ENCODE measurements around the gene STUM.
"Not testable (repeated sequence)": the region's sequence is repeated elsewhere in the genome, so short reads cannot be mapped to it uniquely, and the experiment has no call there.

STUM gene

GRCh38 chr1:226610671-226611070 lies 62.1 kb downstream of the STUM start:
- no peak overlapping the region for H3K4me3 ChIP-seq
- no peaks in the 10 kb centered on the region for H3K9me3 ChIP-seq (ENCODE audit: low read depth, low read length)
- no peak overlapping the region for H3K27ac ChIP-seq
- no peaks in the 10 kb centered on the region for H3K36me3 ChIP-seq (ENCODE audit: insufficient read depth, low read length)
- DNase-seq (ENCODE audit: low read depth, low spot score): no peak
- no peak overlapping the region for H3K9ac ChIP-seq (ENCODE audit: insufficient read length)
- TF ChIP-seq FOXP2 (optimal IDR thresholded peaks at IDR 0.05; ENCODE audit: control extremely low read depth, extremely low read length, insufficient read depth) (no peak), EZH2 (IDR thresholded peaks at IDR 0.05) (no peak), POLR2AphosphoS5 (IDR thresholded peaks at IDR 0.05; ENCODE audit: borderline replicate concordance, low read depth, low read length) (no peak)

GRCh38 chr1:226611301-226611700 lies 62.7 kb downstream of the STUM start:
- TF ChIP-seq EZH2 (IDR thresholded peaks at IDR 0.05): no peak
- Histone ChIP-seq H3K4me3 (no peak overlapping the region), H3K36me3 (ENCODE audit: insufficient read depth, low read length) (no peaks in the 10 kb centered on the region), H3K9ac (ENCODE audit: insufficient read length) (no peak overlapping the region), H3K27ac (no peak overlapping the region), H3K9me3 (ENCODE audit: low read depth, low read length) (no peaks in the 10 kb centered on the region)
- no peak for DNase-seq (ENCODE audit: low read depth, low spot score)

DNA sequence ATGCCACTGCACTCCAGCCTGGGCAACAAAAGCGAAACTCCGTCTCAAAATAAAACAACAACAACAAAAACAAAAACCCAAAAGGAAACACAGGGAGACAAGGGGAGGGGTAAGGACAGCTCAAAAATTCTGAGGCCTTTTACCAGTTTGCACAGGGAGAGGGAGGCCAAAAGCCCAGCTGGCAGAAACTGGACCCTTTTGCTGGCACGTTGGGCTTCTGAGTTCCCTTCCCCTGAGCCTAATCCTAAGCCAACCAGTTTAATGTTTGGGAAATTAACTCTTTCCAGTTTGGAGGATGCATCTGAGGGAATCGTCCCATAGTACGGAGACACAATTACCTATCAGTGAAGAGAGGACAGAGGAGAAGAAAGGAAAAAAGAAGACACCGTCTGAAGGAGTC lies 63.4 kb downstream of the STUM start:
- not testable (repeated sequence) for H3K9ac ChIP-seq (ENCODE audit: insufficient read length); H3K4me3 ChIP-seq; H3K36me3 ChIP-seq (ENCODE audit: insufficient read depth, low read length)

DNA sequence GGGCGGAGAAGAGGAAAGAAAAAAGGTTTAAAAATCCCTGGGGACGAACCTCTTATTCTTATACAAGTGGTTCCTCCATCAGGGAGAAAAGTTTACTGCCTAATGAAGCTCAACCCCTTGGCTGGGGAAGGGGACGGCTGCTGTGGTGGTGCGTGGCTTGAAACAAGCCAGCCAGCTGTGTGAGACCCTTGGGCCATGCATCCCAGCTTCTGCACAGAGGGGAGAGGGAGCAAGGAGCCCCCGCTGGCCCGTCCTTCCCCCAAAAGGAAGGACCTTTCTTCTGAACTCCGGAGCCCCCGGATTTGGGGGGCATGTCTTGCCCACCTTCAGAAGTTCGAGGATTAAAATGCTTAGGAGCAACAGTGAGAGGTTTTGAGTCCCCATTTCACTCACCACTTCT lies 67.3 kb downstream of the STUM start:
- Histone ChIP-seq H3K9me3 (ENCODE audit: low read depth, low read length) (no peaks in the 10 kb centered on the region), H3K36me3 (ENCODE audit: insufficient read depth, low read length) (no peaks in the 10 kb centered on the region), H3K9ac (ENCODE audit: insufficient read length) (no peak overlapping the region), H3K4me3 (no peak overlapping the region), H3K27ac (no peak overlapping the region)
- no peak for DNase-seq (ENCODE audit: low read depth, low spot score)
- no peak for TF ChIP-seq EZH2 (IDR thresholded peaks at IDR 0.05)
- no peak for TF ChIP-seq POLR2AphosphoS5 (IDR thresholded peaks at IDR 0.05; ENCODE audit: borderline replicate concordance, low read depth, low read length)
- TF ChIP-seq FOXP2 (optimal IDR thresholded peaks at IDR 0.05; ENCODE audit: control extremely low read depth, extremely low read length, insufficient read depth): no peak

More for the DNA sequence above, 63.4 kb downstream of the STUM start:
- not testable (repeated sequence) for DNase-seq (ENCODE audit: low read depth, low spot score); H3K27ac ChIP-seq; H3K9me3 ChIP-seq (ENCODE audit: low read depth, low read length)

DNA sequence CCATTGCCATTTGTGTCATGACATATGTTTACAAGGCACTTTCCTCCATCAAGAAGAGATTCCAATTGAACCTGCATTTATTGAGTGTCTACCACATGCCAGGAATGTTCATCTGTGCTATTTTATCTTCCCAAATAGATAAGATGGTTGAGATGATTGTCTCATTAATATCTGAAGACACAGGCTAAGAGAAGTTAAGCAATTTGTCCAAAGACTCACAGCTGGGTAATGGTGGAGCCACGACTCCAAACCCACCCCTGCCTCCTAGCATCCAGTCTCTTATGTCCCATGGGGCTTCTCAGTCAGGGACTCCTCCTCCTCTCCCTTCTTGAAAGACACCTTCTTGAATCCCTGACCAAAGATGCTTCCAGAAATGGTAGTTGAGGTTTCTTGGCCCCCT lies 68.1 kb downstream of the STUM start:
- H3K36me3 ChIP-seq (ENCODE audit: insufficient read depth, low read length): no peaks in the 10 kb centered on the region
- no peak overlapping the region for H3K4me3 ChIP-seq
- no peaks in the 10 kb centered on the region for H3K9me3 ChIP-seq (ENCODE audit: low read depth, low read length)
- no peak overlapping the region for H3K9ac ChIP-seq (ENCODE audit: insufficient read length)
- DNase-seq (ENCODE audit: low read depth, low spot score): no peak
- no peak overlapping the region for H3K27ac ChIP-seq
- TF ChIP-seq POLR2AphosphoS5 (IDR thresholded peaks at IDR 0.05; ENCODE audit: borderline replicate concordance, low read depth, low read length) (no peak), EZH2 (IDR thresholded peaks at IDR 0.05) (no peak), FOXP2 (optimal IDR thresholded peaks at IDR 0.05; ENCODE audit: control extremely low read depth, extremely low read length, insufficient read depth) (no peak)

DNA sequence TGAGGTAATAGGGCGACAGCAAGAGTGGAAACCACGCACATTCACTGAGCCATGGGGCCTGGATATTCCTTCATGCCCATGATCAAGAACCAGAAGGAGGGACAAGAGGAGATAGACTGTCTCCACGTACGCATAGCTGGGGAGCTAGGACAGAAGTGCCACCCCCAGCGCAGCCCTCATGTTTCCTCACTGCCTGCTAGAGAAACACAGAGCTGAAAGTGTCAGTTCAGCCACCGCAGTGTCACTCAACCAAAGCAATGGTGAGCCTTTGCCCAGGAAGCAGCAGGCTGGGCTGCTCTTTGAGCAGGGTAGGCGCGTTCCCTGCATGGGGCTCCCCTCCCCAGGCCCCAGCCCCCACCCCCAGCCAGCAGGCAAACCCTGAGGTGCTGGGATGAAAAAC lies 68.5 kb downstream of the STUM start:
- no peak for TF ChIP-seq FOXP2 (optimal IDR thresholded peaks at IDR 0.05; ENCODE audit: control extremely low read depth, extremely low read length, insufficient read depth)
- Histone ChIP-seq H3K9ac (ENCODE audit: insufficient read length) (no peak overlapping the region), H3K4me3 (no peak overlapping the region)

GRCh38 chr1:226617719-226618118 lies 69.2 kb downstream of the STUM start:
- not testable (repeated sequence) for H3K9ac ChIP-seq (ENCODE audit: insufficient read length); DNase-seq (ENCODE audit: low read depth, low spot score); H3K27ac ChIP-seq; H3K36me3 ChIP-seq (ENCODE audit: insufficient read depth, low read length); H3K4me3 ChIP-seq; H3K9me3 ChIP-seq (ENCODE audit: low read depth, low read length)

More for the DNA sequence above, 68.5 kb downstream of the STUM start:
- Histone ChIP-seq H3K9me3 (ENCODE audit: low read depth, low read length) (no peaks in the 10 kb centered on the region), H3K36me3 (ENCODE audit: insufficient read depth, low read length) (no peaks in the 10 kb centered on the region), H3K27ac (no peak overlapping the region)
- no peak for DNase-seq (ENCODE audit: low read depth, low spot score)

- no peak for DNase-seq (ENCODE audit: low read depth, low spot score)
- no peaks in the 10 kb centered on the region for H3K9me3 ChIP-seq (ENCODE audit: low read depth, low read length)
- no peak overlapping the region for H3K4me3 ChIP-seq
- no peak overlapping the region for H3K9ac ChIP-seq (ENCODE audit: insufficient read length)
- no peaks in the 10 kb centered on the region for H3K36me3 ChIP-seq (ENCODE audit: insufficient read depth, low read length)
- H3K27ac ChIP-seq: no peak overlapping the region
- TF ChIP-seq POLR2AphosphoS5 (IDR thresholded peaks at IDR 0.05; ENCODE audit: borderline replicate concordance, low read depth, low read length): no peak
Measured at GRCh38 chr1:226618380-226618779, 69.8 kb downstream of the STUM start.

- no peaks in the 10 kb centered on the region for H3K9me3 ChIP-seq (ENCODE audit: low read depth, low read length)
Measured at GRCh38 chr1:226619031-226619430, 70.5 kb downstream of the STUM start.

GRCh38 chr1:226622012-226622411 lies 73.4 kb downstream of the STUM start:
- Histone ChIP-seq H3K27ac (no peak overlapping the region), H3K4me3 (no peak overlapping the region), H3K9me3 (ENCODE audit: low read depth, low read length) (no peaks in the 10 kb centered on the region), H3K36me3 (ENCODE audit: insufficient read depth, low read length) (no peaks in the 10 kb centered on the region), H3K9ac (ENCODE audit: insufficient read length) (no peak overlapping the region)
- no peak for DNase-seq (ENCODE audit: low read depth, low spot score)
- TF ChIP-seq POLR2AphosphoS5 (IDR thresholded peaks at IDR 0.05; ENCODE audit: borderline replicate concordance, low read depth, low read length): no peak
- TF ChIP-seq FOXP2 (optimal IDR thresholded peaks at IDR 0.05; ENCODE audit: control extremely low read depth, extremely low read length, insufficient read depth): no peak
- no peak for TF ChIP-seq EZH2 (IDR thresholded peaks at IDR 0.05)

More at GRCh38 chr1:226619031-226619430, 70.5 kb downstream of the STUM start:
- Histone ChIP-seq H3K9ac (ENCODE audit: insufficient read length) (no peak overlapping the region), H3K36me3 (ENCODE audit: insufficient read depth, low read length) (no peaks in the 10 kb centered on the region), H3K4me3 (no peak overlapping the region), H3K27ac (no peak overlapping the region)
- no peak for DNase-seq (ENCODE audit: low read depth, low spot score)
- no peak for TF ChIP-seq EZH2 (IDR thresholded peaks at IDR 0.05)
- no peak for TF ChIP-seq FOXP2 (optimal IDR thresholded peaks at IDR 0.05; ENCODE audit: control extremely low read depth, extremely low read length, insufficient read depth)
- no peak for TF ChIP-seq POLR2AphosphoS5 (IDR thresholded peaks at IDR 0.05; ENCODE audit: borderline replicate concordance, low read depth, low read length)
